NCI-H524 treated with DMSO at 0.1 percent for 48 hours (cell line): ENCODE measurements around the gene EVI5L.

Experiments used
- DNase-seq: peaks from one replicate; lab custom pipeline; 2025; lab: John Stamatoyannopoulos, UW

The EVI5L gene

GRCh38 chr19:7817801-7818200 is 12.2 kb upstream of the EVI5L start:
- DNase-seq: no peak

GRCh38 chr19:7818806-7819205 is 11.2 kb upstream of the EVI5L start:
- no peak for DNase-seq

DNA sequence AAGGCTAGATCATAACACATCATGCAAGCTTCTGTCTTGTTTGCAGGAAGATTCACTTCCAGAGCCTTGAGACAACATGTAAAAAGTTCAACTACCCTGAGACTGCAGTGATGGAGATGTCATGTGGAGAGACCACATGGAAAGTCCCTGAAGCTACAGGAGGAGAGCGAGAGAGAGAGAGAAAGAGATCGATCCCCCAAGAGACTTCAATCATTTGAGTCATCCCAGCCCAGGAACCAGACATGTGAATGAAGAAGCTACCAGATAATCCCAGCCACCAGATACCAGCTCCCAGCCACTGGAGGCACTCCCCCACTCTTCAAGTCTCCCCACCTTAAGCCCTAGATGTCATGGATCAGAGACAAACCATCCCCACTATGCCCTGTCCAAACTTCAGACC is 10.7 kb upstream of the EVI5L start:
- no peak for DNase-seq

DNA sequence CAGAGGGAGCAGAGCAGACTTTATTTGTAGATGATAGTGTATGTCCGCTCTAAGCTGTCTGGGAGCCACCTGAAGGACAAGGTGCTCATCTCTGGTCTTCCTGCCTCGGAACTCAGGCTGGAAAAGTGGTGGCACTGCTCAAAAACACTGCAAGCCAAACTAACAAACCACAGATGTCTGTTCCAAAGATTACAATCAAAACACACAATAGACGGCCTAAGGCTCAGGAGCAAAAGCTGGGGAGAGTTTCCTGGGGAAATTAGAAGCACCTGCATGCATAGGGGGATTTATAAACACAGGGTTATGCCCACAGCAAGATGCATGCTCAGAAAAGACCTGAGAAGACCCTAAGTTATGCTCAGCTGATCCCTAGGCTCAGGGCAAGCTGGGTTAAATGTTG is 9.4 kb upstream of the EVI5L start:
- no peak for DNase-seq

- no peak for DNase-seq
These were observed 7.0 kb upstream of the EVI5L start for GRCh38 chr19:7822910-7823515.

DNA sequence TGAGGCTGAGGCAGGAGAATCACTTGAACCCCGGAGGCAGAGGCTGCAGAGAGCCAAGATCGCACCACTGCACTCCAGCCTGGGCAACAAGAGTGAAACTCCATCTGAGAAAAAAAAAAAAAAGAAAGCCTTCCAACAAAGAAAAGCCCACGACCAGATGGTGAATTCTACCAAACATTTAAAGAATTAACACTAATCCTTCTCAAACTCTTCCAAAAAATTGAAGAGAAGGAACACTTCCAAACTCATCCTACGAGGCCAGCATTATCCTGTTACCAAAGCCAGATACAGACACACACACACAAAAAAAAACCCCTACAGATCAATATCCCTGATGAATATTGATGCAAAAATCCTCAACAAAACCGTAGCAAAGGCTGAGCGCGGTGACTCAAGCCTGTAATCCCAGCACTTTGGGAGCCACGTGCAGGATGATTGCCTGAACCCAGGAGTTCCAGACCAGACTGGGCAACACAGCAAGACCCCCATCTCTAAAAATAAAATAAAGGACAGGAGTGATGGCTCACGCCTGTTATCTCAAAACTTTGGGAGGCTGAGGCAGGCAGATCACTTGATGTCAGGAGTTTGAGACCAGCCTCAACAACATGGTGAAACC is 6.2 kb upstream of the EVI5L start:
- no peak for DNase-seq

DNA sequence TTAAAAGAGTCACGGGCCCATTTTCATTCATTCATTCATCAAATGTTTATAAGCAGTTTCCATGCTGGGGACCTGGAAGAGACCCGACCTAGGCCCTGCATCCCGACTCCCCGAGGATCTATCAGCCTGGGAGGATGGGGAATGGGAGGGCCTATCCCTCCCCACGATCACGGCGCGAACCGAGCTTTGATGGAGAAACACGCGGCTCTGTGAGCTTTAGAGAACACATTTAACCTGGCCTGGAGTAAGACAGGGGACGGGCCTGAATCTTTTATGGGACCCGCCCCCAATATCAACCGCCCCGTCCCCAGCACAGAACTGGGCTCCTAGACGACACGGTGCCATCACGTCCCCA is 875 bp upstream of the EVI5L start:
- DNase-seq: no peak

DNA sequence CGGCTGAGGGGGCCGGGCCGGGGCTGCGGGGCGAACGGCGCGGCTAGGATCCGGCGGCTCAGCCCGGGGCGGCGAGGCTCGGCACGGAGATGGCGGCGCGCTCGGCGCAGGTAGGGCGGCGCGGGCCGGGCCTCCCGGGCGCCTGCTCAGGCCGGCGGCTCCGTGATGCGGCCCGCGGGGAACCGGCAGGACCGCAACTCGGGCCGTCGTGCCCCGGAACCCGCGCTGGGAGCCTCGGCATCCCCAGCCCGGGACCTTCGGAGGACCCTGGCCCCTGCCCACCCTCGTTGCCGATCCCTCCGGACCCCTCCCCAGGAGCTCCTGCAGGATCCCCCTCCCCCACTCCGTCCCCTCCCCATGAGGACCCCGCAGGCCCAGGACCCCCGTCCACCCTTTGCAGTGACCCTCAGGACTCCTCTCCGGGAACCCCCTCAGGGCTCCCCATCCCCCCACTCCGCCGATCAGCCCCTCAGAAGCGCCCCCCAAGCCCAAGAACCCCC is 304 bp downstream of the EVI5L start:
- DNase-seq: no peak

DNA sequence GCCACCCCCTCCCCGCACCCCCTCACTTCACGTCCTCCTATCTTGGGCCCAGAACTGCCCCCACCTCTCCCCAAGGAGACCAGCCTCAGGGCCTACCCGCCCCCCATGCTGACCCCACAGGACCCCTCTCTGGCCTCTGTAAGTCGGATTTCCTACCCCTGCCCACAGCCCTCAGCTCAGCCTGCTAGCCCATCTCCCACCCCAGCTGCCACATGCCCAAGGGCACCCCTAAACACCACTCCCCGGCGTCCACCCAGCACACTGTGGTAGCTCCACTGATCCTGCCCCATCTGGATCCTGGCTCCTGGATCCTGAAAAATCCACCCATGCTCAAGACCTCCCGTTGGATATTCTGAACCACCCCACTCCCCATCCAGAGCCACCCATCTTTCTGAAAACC is 805 bp downstream of the EVI5L start:
- DNase-seq: no peak

DNA sequence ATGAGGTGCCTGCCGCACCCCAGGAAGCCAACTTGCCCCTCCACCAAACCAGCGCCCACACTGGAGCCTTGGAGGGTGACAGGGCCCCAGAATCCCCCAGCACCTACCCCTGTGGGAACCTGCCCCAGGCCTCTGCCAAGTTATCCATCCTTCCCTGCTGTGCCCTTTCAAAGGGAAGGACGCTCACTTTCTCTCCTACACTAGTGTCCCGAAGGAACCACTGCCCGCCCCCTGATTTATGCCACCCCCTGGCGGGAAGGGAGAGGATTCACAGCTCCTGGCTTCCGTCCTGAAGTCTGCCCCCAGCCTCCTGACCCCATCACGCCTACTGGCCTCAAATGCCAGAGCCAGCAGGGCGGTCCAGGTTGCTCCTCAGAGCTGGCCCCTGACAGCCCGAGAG is 1.4 kb downstream of the EVI5L start:
- no peak for DNase-seq

- no peak for DNase-seq
These were observed 2.0 kb downstream of the EVI5L start for GRCh38 chr19:7832009-7832408.

GRCh38 chr19:7832781-7833180 is 2.8 kb downstream of the EVI5L start:
- DNase-seq: no peak

DNA sequence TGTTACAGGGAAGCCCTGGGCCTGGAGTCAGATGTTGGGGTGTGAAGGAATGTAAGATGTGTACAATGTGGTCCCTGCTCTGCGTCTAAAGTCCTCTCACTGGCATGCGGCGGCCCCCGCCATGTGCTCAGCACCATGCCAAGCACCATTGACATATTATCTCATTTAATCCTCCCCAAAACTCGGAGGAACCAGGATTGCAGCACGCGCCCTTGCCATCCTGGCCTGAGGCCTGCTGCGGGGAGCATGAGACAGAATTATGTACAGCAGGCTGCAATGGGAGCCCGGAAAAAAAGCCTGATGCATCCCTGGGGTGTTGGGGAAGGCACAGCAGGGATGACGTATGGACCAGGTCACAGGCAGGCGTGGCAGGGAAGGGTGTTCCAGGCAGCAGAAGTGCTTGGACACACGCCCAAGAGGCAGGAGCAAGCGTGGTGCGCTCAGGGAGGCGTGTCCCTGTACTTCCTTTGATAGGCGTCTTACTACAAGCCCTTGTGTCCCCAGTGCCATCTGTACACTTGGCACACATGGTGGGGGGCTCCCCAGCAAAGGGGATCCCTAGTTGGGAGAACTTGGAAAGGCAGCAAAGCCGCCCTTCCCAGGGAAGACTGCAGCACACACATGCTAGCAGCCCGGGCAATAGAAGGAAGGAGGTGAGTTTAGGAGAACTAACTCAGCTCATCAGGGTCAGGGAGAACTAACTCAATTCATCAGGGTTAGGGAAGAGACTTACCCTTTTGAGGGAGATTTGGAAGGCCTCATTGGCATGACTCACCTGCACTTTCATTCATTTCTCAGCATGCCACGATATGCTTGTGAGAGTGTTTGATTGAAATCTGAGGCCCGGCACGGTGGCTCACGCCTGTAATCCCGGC is 3.4 kb downstream of the EVI5L start:
- no peak for DNase-seq

DNA sequence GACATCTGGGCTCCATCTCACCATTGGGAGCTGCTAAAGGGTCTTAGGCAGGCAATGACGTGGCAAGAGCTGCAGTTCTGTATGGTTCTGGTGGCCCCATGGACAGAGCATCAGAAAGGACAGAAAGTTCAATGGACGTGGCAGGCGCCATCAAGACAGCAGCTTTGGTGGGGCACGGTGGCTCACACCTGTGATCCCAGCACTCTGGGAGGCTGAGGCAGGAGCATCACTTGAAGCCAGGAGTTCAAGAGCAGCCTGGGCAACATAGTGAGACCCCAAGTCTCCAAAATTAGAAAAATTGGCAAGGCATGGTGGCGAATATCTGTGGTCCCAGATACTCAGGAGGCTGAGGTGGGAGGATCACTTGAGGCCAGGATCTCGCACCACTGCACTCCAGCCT is 9.5 kb downstream of the EVI5L start:
- DNase-seq: no peak

DNA sequence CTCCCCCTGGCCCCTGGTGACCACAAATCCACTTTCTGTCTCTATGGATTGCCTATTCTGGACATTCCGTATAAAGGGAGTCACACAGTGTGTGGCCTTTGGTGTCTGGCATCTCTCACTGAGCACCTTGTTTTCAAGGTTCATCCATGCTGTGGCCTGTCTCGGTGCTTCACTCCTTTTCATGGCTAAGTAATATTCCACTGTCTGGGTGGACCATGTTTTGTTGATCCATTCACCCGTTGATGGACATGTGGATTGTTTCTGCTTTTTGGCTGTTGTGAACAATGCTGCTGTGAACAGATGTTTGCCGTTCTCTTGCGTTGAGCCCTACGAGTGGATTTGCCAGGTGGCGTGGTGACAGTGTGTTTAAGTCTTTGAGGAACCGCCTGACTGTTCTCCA is 10.6 kb downstream of the EVI5L start:
- DNase-seq: no peak

DNA sequence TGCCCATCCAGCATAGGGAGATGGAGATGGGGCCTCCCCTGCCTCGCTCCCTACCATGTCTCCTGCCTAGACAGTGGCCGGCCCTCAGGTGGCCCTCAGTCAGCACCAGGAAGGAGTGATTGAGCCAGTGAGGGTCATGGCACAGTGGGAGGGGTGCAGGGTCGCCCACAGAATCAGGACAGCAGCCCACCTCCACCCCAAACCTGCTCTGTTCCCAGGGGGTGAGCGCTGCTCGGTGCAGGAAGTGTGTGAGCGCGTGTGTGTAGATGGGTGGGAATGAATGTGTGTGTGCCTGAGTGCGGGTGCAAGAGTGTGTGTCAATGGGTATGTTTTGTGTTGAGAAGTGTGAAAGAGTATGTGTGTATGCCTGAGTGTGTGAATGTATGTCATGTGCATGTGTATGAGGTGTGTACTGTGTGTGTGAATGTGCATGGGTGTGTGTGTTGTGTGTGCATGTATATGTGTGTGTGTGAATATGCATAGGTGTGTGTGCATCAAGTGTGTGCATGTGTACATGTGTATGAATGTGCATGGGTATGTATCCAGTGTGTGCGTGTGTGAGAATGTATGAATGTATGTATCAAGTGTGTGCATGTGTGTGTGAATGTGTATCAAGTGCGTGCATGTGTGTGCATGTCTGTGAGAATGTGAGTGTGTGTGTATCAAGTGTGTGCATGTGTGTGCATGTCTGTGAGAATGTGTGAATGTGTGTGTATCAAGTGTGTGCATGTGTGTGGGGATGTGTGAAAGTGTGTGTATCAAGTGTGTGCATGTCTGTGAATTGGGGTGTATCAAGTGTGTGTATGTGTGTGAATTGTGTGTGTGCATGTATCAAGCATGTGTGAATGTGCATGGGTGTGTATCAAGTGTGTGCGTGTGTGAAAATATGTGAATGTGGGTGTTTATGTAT is 12.0 kb downstream of the EVI5L start:
- no peak for DNase-seq

- no peak for DNase-seq
These were observed 12.8 kb downstream of the EVI5L start for GRCh38 chr19:7842661-7843294.

DNA sequence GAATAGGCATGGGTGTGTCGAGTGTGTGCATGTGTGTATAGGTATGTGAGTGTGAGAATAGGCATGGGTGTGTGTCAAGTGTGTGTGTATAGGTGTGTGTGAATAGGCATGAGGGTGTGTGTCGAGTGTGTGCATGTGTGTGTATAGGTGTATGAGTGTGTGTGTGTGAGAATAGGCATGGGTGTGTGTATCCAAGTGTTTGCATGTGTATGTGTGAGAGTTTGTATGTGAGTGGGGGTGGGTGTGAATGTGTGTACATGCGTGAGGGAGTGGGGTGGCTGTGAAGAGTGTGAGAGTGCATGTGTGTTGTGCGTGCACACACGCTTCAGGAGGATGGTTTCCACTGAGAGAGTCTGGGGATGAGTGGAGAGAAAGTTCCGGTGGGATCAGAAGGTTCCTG is 13.5 kb downstream of the EVI5L start:
- no peak for DNase-seq

- no peak for DNase-seq
These were observed 14.4 kb downstream of the EVI5L start for GRCh38 chr19:7844405-7844804.

GRCh38 chr19:7844951-7845350 is 14.9 kb downstream of the EVI5L start:
- DNase-seq: no peak

GRCh38 chr19:7845390-7846154 is 15.6 kb downstream of the EVI5L start:
- DNase-seq: no peak
